Measurements from ENCODE around the gene SUDS3.

The SUDS3 gene

GRCh38 chr12:118371321-118372282 is 4.8 kb upstream of the SUDS3 start:
- H3K27ac ChIP-seq (replicated peaks) = peak overlapping the region; percentile 75
- no peak for DNase-seq (ENCODE audit: low read depth in 1 of 2, low spot score in 1 of 2)
- TF ChIP-seq SPI1 (IDR thresholded peaks at IDR 0.05; ENCODE audit: borderline replicate concordance, low read depth) = no peak
- no peak for TF ChIP-seq GABPA (IDR thresholded peaks at IDR 0.05; ENCODE audit: low read depth)
- no peak for TF ChIP-seq POLR2AphosphoS5 (IDR thresholded peaks at IDR 0.05; ENCODE audit: low read depth)
- TF ChIP-seq, protein P1, sequence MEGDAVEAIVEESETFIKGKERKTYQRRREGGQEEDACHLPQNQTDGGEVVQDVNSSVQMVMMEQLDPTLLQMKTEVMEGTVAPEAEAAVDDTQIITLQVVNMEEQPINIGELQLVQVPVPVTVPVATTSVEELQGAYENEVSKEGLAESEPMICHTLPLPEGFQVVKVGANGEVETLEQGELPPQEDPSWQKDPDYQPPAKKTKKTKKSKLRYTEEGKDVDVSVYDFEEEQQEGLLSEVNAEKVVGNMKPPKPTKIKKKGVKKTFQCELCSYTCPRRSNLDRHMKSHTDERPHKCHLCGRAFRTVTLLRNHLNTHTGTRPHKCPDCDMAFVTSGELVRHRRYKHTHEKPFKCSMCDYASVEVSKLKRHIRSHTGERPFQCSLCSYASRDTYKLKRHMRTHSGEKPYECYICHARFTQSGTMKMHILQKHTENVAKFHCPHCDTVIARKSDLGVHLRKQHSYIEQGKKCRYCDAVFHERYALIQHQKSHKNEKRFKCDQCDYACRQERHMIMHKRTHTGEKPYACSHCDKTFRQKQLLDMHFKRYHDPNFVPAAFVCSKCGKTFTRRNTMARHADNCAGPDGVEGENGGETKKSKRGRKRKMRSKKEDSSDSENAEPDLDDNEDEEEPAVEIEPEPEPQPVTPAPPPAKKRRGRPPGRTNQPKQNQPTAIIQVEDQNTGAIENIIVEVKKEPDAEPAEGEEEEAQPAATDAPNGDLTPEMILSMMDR (IDR thresholded peaks at IDR 0.05; ENCODE audit: insufficient read depth, low read length) = no peak
- no peak for TF ChIP-seq REST (IDR thresholded peaks at IDR 0.05; ENCODE audit: insufficient replicate concordance, low read depth)
- H3K27me3 ChIP-seq (ENCODE audit: insufficient read depth, poor library complexity, severe bottlenecking) = no peaks in the 10 kb centered on the region
- peak overlapping the region; percentile 93 for H3K4me3 ChIP-seq (replicated peaks; ENCODE audit: insufficient read depth, low read length)

- DNase-seq (ENCODE audit: low read depth in 1 of 2, low spot score in 1 of 2) = peak; percentile 97 to 99
- peak within 1 kb of the TSS; percentile 75 for H3K27ac ChIP-seq (replicated peaks)
- no peak for TF ChIP-seq GABPA (IDR thresholded peaks at IDR 0.05; ENCODE audit: low read depth)
- TF ChIP-seq, protein P1 (IDR thresholded peaks at IDR 0.05; ENCODE audit: insufficient read depth, low read length) = no peak
- TF ChIP-seq POLR2AphosphoS5 (IDR thresholded peaks at IDR 0.05; ENCODE audit: low read depth) = peak; percentile 92
- peak; percentile 62; the same call in 1 of the 2 replicates for TF ChIP-seq SPI1 (IDR thresholded peaks at IDR 0.05; ENCODE audit: borderline replicate concordance, low read depth)
- peak; percentile 87 for TF ChIP-seq REST (IDR thresholded peaks at IDR 0.05; ENCODE audit: insufficient replicate concordance, low read depth)
- no peaks in the 10 kb centered on the region for H3K27me3 ChIP-seq (ENCODE audit: insufficient read depth, poor library complexity, severe bottlenecking)
- peak within 1 kb of the TSS; percentile 93 for H3K4me3 ChIP-seq (replicated peaks; ENCODE audit: insufficient read depth, low read length)
Measured at GRCh38 chr12:118372541-118373495, 3.5 kb upstream of the SUDS3 start, which contains the start of gene TAOK3. TSS of gene TAOK3 (minus strand) at chr12:118372907. CDS start at chr12:118255567, 117,340 bp downstream.

DNA sequence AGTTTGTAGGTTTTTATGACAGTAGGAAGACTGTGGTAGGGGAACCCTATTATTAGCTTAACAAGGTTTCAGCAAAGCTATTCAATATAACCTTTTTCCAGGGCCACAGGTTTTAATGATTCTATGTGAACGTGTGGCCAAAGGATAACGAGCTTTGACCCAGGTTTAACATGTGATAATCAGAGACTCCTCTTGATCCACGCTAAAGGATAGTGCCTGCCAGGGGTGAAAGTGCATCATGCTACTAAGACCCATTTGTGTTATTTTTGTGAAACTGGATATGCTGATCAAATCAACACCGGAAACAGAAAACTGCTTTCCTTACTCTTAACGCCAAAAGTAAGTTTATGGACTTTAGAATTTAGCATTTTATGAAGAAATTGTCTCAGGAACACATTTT is 2.7 kb upstream of the SUDS3 start:
- peak overlapping the region; percentile 72 for H3K27ac ChIP-seq (replicated peaks)
- H3K4me3 ChIP-seq (replicated peaks; ENCODE audit: insufficient read depth, low read length) = peak overlapping the region; percentile 41
- DNase-seq (ENCODE audit: low read depth in 1 of 2, low spot score in 1 of 2) = no peak
- TF ChIP-seq GABPA (IDR thresholded peaks at IDR 0.05; ENCODE audit: low read depth) (no peak), REST (IDR thresholded peaks at IDR 0.05; ENCODE audit: insufficient replicate concordance, low read depth) (no peak), POLR2AphosphoS5 (IDR thresholded peaks at IDR 0.05; ENCODE audit: low read depth) (no peak), SPI1 (IDR thresholded peaks at IDR 0.05; ENCODE audit: borderline replicate concordance, low read depth) (no peak)
- TF ChIP-seq, protein P1 (IDR thresholded peaks at IDR 0.05; ENCODE audit: insufficient read depth, low read length) = no peak
- H3K27me3 ChIP-seq (ENCODE audit: insufficient read depth, poor library complexity, severe bottlenecking) = no peaks in the 10 kb centered on the region

Data from HL-60 (cell line).